Measurements from ENCODE around the gene BAIAP2. TPM values are rescaled to one million over a fixed set of nuclear protein-coding genes. Genes with fewer than 3 reads are reported as not detected.

Gene BAIAP2
- polyA plus RNA-seq, 3 donors, result 8.6 to 17.0 (median 11.2) TPM

GRCh38 chr17:81131486-81132196, 96.7 kb downstream of the BAIAP2 start:
- Histone ChIP-seq H3K9me3 (replicated peaks in 1 of 2; ENCODE audit: control insufficient read depth in 1 of 2, insufficient read depth in 1 of 2, low read length in 2 of 2) (no peaks in the 10 kb centered on the region), H3K36me3 (replicated peaks in 1 of 2; ENCODE audit: control insufficient read depth in 1 of 2, insufficient read depth in 2 of 2, low read length in 2 of 2) (peaks cover 0 to under 1% of the 10 kb centered on the region in 2 donors), H3K4me2 (replicated peaks; ENCODE audit: extremely low read depth, low read length, poor library complexity, severe bottlenecking) (no peak overlapping the region), H4K20me1 (ENCODE audit: insufficient read depth, low read length) (peaks cover 70% of the 10 kb centered on the region), H3K79me2 (ENCODE audit: insufficient read depth, low read length) (no peaks in the 10 kb centered on the region), H3K27me3 (ENCODE audit: control insufficient read depth in 2 of 2, insufficient read depth in 2 of 2, low read length in 2 of 2) (no peaks in the 10 kb centered on the region), H3K4me3 (replicated peaks in 1 of 3; ENCODE audit: low read depth in 2 of 3, low read length in 3 of 3) (no peak overlapping the region), H3K4me1 (ENCODE audit: control insufficient read depth in 1 of 2, insufficient read depth in 2 of 2, low read length in 2 of 2) (peaks cover 0 to 3% of the 10 kb centered on the region in 2 donors), H3K9ac (ENCODE audit: insufficient read depth, low read length, poor library complexity, severe bottlenecking) (no peak overlapping the region), H3K27ac (ENCODE audit: low read depth in 1 of 2, low read length in 2 of 2) (no peak overlapping the region), H2AFZ (ENCODE audit: insufficient read depth, low read depth, low read length, poor library complexity, severe bottlenecking) (no peak overlapping the region)
- TF ChIP-seq, protein P1, sequence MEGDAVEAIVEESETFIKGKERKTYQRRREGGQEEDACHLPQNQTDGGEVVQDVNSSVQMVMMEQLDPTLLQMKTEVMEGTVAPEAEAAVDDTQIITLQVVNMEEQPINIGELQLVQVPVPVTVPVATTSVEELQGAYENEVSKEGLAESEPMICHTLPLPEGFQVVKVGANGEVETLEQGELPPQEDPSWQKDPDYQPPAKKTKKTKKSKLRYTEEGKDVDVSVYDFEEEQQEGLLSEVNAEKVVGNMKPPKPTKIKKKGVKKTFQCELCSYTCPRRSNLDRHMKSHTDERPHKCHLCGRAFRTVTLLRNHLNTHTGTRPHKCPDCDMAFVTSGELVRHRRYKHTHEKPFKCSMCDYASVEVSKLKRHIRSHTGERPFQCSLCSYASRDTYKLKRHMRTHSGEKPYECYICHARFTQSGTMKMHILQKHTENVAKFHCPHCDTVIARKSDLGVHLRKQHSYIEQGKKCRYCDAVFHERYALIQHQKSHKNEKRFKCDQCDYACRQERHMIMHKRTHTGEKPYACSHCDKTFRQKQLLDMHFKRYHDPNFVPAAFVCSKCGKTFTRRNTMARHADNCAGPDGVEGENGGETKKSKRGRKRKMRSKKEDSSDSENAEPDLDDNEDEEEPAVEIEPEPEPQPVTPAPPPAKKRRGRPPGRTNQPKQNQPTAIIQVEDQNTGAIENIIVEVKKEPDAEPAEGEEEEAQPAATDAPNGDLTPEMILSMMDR (IDR thresholded peaks at IDR 0.05), result no peak
- DNase-seq, result no peak
- Mint-ChIP-seq H3K4me3 (no peak overlapping the region), H3K27ac (no peak overlapping the region), H3K9me3 (no peaks in the 10 kb centered on the region), H3K36me3 (peaks cover 0 to 4% of the 10 kb centered on the region in 2 donors), H3K4me1 (no peaks in the 10 kb centered on the region), H3K27me3 (ENCODE audit: low read depth in 3 of 3) (peaks cover 0 to 8% (median 2%) of the 10 kb centered on the region in 3 donors)
- 94% methylated on average over 9 of the region's 14 CpGs for WGBS (ENCODE audit: insufficient coverage)
- intact Hi-C loops (cut with micrococcal nuclease), result no loop called here

- no peaks in the 10 kb centered on the region for H3K36me3 ChIP-seq (replicated peaks in 1 of 2; ENCODE audit: control insufficient read depth in 1 of 2, insufficient read depth in 2 of 2, low read length in 2 of 2)
- H3K4me2 ChIP-seq (replicated peaks; ENCODE audit: extremely low read depth, low read length, poor library complexity, severe bottlenecking), result no peak overlapping the region
- intact Hi-C loops (cut with micrococcal nuclease), result no loop called here
- H3K4me3 ChIP-seq (replicated peaks in 1 of 3; ENCODE audit: low read depth in 2 of 3, low read length in 3 of 3), result no peak overlapping the region
- Mint-ChIP-seq H3K27ac (no peak overlapping the region), H3K4me3 (no peak overlapping the region), H3K27me3 (ENCODE audit: low read depth in 3 of 3) (peaks cover 0 to 8% (median 2%) of the 10 kb centered on the region in 3 donors), H3K4me1 (peaks cover 3% of the 10 kb centered on the region), H3K36me3 (peaks cover 0 to 4% of the 10 kb centered on the region in 2 donors), H3K9me3 (no peaks in the 10 kb centered on the region)
- no peaks in the 10 kb centered on the region for H3K27me3 ChIP-seq (ENCODE audit: control insufficient read depth in 2 of 2, insufficient read depth in 2 of 2, low read length in 2 of 2)
- no peak overlapping the region for H3K27ac ChIP-seq (ENCODE audit: low read depth in 1 of 2, low read length in 2 of 2)
- 100% methylated on average over 3 of the region's 11 CpGs for WGBS (ENCODE audit: insufficient coverage)
- H3K9ac ChIP-seq (ENCODE audit: insufficient read depth, low read length, poor library complexity, severe bottlenecking), result no peak overlapping the region
- TF ChIP-seq, protein P1 (IDR thresholded peaks at IDR 0.05), result no peak
- no peak for DNase-seq
- peaks cover 4 to 8% of the 10 kb centered on the region in 2 donors for H3K4me1 ChIP-seq (ENCODE audit: control insufficient read depth in 1 of 2, insufficient read depth in 2 of 2, low read length in 2 of 2)
- H3K79me2 ChIP-seq (ENCODE audit: insufficient read depth, low read length), result no peaks in the 10 kb centered on the region
- H2AFZ ChIP-seq (ENCODE audit: insufficient read depth, low read depth, low read length, poor library complexity, severe bottlenecking), result no peak overlapping the region
- H3K9me3 ChIP-seq (replicated peaks in 1 of 2; ENCODE audit: control insufficient read depth in 1 of 2, insufficient read depth in 1 of 2, low read length in 2 of 2), result no peaks in the 10 kb centered on the region
- peaks cover 75% of the 10 kb centered on the region for H4K20me1 ChIP-seq (ENCODE audit: insufficient read depth, low read length)
These were observed 97.2 kb downstream of the BAIAP2 start for GRCh38 chr17:81132197-81132540.
